ENCODE data around the gene CYP2C19.
"Not testable (repeated sequence)": the region's sequence is repeated elsewhere in the genome, so short reads cannot be mapped to it uniquely, and the experiment has no call there.

The CYP2C19 gene

DNA sequence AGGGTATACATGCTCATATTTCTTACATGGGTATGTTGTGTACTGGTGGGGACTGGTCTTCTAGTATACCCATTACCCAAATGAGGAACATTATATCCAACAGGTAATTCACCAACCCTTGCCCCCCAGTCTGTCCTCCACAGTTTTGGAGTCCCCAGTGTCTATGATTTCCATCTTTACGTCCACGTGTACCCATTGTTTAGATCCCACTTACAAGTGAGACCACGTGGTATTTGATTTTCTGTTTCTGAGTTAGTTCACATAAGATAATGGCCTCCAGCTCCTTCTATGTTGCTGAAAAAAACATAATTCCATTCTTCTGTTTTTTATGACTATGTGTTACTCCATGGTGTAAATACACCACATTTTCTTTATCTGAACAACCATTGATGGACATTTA lies 126.6 kb downstream of the CYP2C19 start:
- DNase-seq = no peak

DNA sequence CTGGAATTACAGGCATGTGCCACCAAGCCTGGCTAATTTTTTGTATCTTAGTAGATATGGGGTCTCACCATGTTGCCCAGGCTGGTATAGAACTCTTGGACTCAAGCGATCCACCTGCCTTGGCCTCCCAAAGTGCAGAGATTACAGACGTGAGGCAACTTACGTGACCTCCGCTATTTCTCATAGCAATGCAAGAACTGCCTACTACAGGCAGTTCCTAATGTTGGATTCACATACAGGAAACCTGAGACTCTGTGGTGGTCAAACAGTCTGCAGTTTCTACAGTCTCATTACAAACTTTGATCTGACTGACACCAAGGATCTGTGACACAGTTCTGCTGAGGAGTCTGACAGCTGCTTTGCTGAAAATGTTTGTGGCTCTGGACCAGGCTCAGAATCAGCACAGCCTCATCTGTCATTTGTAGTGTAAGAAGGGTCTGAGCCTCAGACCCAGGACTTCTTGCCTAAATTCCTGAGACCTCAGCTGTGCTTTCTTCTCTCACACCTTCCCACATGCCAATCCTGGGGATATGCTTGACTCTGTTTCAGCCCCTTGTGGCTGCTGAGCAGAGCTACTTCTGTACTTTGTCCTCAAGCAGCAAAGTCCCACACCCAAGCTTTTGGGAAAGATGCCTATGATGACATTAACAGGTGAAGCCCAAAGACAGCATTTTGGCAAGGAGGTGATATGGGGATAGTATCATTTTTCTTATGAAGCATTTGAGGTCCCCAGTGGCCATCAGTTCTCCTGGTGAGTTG lies 128.0 kb downstream of the CYP2C19 start:
- no peak for DNase-seq

DNA sequence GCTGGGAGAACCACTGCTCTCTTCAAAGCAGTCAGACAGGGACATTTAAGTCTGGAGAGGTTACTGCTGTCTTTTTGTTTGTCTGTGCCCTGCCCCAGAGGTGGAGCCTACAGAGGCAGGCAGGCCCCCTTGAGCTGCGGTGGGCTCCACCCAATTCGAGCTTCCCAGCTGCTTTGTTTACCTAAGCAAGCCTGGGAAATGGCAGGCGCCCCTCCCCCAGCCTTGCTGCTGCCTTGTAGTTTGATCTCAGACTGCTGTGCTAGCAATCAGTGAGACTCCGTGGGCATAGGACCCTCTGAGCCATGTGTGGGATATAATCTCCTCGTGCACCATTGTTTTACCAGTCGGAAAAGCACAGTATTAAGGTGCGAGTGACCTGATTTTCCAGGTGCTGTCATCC lies 135.9 kb downstream of the CYP2C19 start:
- not testable (repeated sequence) for DNase-seq

DNA sequence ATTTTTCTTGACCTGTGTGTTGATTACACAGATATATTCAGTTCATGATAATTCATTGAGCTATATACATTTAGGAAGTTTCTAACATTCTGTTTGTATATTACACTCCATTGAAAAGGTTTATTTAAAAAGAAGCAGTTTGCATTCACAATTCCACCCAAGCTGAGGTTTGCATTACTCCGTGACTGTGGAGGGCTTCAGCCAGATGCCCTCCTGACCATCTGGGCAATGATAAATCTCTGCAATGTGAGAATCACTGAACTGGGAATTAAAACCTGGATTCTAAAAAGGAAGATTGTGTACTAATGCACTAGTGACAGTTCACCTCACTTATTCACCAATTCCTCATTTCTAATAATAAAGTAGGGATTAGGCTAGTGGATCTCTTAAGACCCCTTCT lies 139.6 kb downstream of the CYP2C19 start:
- no peak for DNase-seq

DNA sequence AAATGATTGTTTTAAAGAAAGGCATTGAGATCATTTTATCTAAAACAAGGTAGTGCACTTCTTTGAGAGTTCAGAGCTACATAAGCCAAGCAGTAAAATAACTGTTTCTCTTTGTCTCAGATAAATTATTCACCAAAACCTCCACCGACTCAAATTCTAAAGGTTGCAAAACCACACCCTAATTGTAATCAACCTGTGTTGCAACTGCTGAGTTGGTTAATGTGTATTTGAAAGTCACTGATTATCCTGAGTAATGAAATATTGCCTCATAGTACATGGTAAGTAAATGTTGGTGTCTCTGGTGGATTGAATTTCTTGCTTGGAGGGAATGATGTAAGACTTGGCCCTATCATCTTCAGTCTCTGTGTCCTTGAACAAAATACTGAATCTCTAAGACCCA lies 140.1 kb downstream of the CYP2C19 start:
- no peak for DNase-seq
